ENCODE measurements around the gene ADRA2B. TPM values are rescaled to one million over a fixed set of nuclear protein-coding genes. Genes with fewer than 3 reads are reported as not detected.

ADRA2B gene
- polyA plus RNA-seq, 1 donor (not counting 4 experiments of a cell fraction or from before 2014, with no cell fraction given) = not detected

GRCh38 chr2:96106991-96107707 lies 9.2 kb downstream of the ADRA2B start:
- Histone ChIP-seq H3K27ac (ENCODE audit: control insufficient read depth, insufficient read depth, low read length) (no peak overlapping the region), H3K9ac (ENCODE audit: control insufficient read depth, extremely low read depth, insufficient read depth, low read length) (no peak overlapping the region), H2AFZ (ENCODE audit: control insufficient read depth, low read length) (no peak overlapping the region), H3K79me2 (ENCODE audit: control insufficient read depth, insufficient read depth, low read length) (no peaks in the 10 kb centered on the region), H3K4me1 (ENCODE audit: control insufficient read depth, extremely low read depth, insufficient read depth, low read length) (no peaks in the 10 kb centered on the region), H3K4me3 (ENCODE audit: control insufficient read depth in 2 of 3, extremely low read depth in 1 of 3, insufficient read depth in 2 of 3, low read depth in 1 of 3, low read length in 3 of 3) (no peak overlapping the region), H3K4me2 (ENCODE audit: control insufficient read depth, extremely low read depth, insufficient read depth, low read depth, low read length) (no peak overlapping the region), H3K36me3 (ENCODE audit: control insufficient read depth in 2 of 2, extremely low read depth in 1 of 2, insufficient read depth in 2 of 2, low read length in 2 of 2) (no peaks in the 10 kb centered on the region), H3K9me3 (ENCODE audit: control insufficient read depth, low read depth, low read length) (peaks cover 3% of the 10 kb centered on the region), H3K27me3 (ENCODE audit: control insufficient read depth, extremely low read depth, insufficient read depth, low read length) (peaks cover 20% of the 10 kb centered on the region), H4K20me1 (ENCODE audit: control insufficient read depth, extremely low read depth, insufficient read depth, low read length) (no peaks in the 10 kb centered on the region), H3K9me1 (ENCODE audit: control insufficient read depth, extremely low read depth, insufficient read depth, low read length) (no peaks in the 10 kb centered on the region)
- FAIRE-seq (no peak), DNase-seq (ENCODE audit: low read depth, low spot score) (no peak)
- dilution Hi-C loops (cut with MboI; ENCODE audit: extremely low pct_ligation_motif_present, low sequenced_read_pairs) = no loop called here
- TF ChIP-seq CTCF (optimal IDR thresholded peaks at IDR 0.05 in 1 of 3, IDR thresholded peaks at IDR 0.05 in 1 of 3, conservative IDR thresholded peaks at IDR 0.05 in 1 of 3; ENCODE audit: extremely low read depth in 1 of 3, insufficient read depth in 2 of 3, low read length in 3 of 3) = no peak
- no peak for TF ChIP-seq EZH2 (IDR thresholded peaks at IDR 0.05; ENCODE audit: low read length)

GRCh38 chr2:96105994-96106715 lies 10.2 kb downstream of the ADRA2B start:
- H3K9me3 ChIP-seq (ENCODE audit: control insufficient read depth, low read depth, low read length) = peaks cover 3% of the 10 kb centered on the region
- dilution Hi-C loops (cut with MboI; ENCODE audit: extremely low pct_ligation_motif_present, low sequenced_read_pairs) = no loop called here
- H3K4me2 ChIP-seq (ENCODE audit: control insufficient read depth, extremely low read depth, insufficient read depth, low read depth, low read length) = no peak overlapping the region
- H3K9ac ChIP-seq (ENCODE audit: control insufficient read depth, extremely low read depth, insufficient read depth, low read length) = no peak overlapping the region
- H3K27ac ChIP-seq (ENCODE audit: control insufficient read depth, insufficient read depth, low read length) = no peak overlapping the region
- FAIRE-seq = no peak
- no peaks in the 10 kb centered on the region for H4K20me1 ChIP-seq (ENCODE audit: control insufficient read depth, extremely low read depth, insufficient read depth, low read length)
- no peak overlapping the region for H3K4me3 ChIP-seq (ENCODE audit: control insufficient read depth in 2 of 3, extremely low read depth in 1 of 3, insufficient read depth in 2 of 3, low read depth in 1 of 3, low read length in 3 of 3)
- no peaks in the 10 kb centered on the region for H3K36me3 ChIP-seq (ENCODE audit: control insufficient read depth in 2 of 2, extremely low read depth in 1 of 2, insufficient read depth in 2 of 2, low read length in 2 of 2)
- no peak for DNase-seq (ENCODE audit: low read depth, low spot score)
- no peaks in the 10 kb centered on the region for H3K79me2 ChIP-seq (ENCODE audit: control insufficient read depth, insufficient read depth, low read length)
- H2AFZ ChIP-seq (ENCODE audit: control insufficient read depth, low read length) = no peak overlapping the region
- TF ChIP-seq CTCF (optimal IDR thresholded peaks at IDR 0.05 in 1 of 3, IDR thresholded peaks at IDR 0.05 in 1 of 3, conservative IDR thresholded peaks at IDR 0.05 in 1 of 3; ENCODE audit: extremely low read depth in 1 of 3, insufficient read depth in 2 of 3, low read length in 3 of 3) = no peak
- TF ChIP-seq EZH2 (IDR thresholded peaks at IDR 0.05; ENCODE audit: low read length) = no peak
- peaks cover 20% of the 10 kb centered on the region for H3K27me3 ChIP-seq (ENCODE audit: control insufficient read depth, extremely low read depth, insufficient read depth, low read length)
- H3K4me1 ChIP-seq (ENCODE audit: control insufficient read depth, extremely low read depth, insufficient read depth, low read length) = no peaks in the 10 kb centered on the region
- no peaks in the 10 kb centered on the region for H3K9me1 ChIP-seq (ENCODE audit: control insufficient read depth, extremely low read depth, insufficient read depth, low read length)
